Measurements from ENCODE around the gene NTN5.
A peak's percentile ranks its signal among the peaks of the same experiment; 100 is the strongest.
"Not testable (repeated sequence)": the region's sequence is repeated elsewhere in the genome, so short reads cannot be mapped to it uniquely, and the experiment has no call there.

Gene NTN5

GRCh38 chr19:48645620-48646000 lies 27.2 kb downstream of the NTN5 start:
- DNase-seq (ENCODE audit: extremely low read depth in 1 of 2, low read depth in 1 of 2), result no peak

GRCh38 chr19:48644839-48645619 lies 27.8 kb downstream of the NTN5 start:
- peak in 1 of 2 donors; percentile 66 for DNase-seq (ENCODE audit: extremely low read depth in 1 of 2, low read depth in 1 of 2)

GRCh38 chr19:48644355-48644754 lies 28.5 kb downstream of the NTN5 start:
- no peak for DNase-seq (ENCODE audit: extremely low read depth in 1 of 2, low read depth in 1 of 2)

GRCh38 chr19:48642862-48643261 lies 30.0 kb downstream of the NTN5 start:
- no peak for DNase-seq (ENCODE audit: extremely low read depth in 1 of 2, low read depth in 1 of 2)

DNA sequence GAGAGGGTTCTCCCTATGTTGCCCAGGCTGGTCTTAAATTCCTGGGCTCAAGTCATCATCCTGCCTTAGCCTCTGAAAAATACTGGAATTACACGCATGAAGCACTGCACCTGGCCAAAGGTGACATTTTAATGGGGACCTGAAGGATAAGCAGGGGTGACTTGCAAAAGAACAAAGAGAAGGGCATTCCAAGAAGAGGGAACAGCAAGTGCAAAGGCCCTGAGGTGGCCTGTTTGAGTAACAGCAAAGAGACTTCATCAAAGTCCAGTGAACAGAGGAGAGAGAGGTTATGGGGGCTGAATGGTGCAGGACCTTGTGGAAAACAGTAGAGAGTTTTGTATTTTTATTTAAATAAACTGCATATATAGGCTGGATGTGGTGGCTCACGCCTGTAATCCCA lies 31.0 kb downstream of the NTN5 start:
- DNase-seq (ENCODE audit: extremely low read depth in 1 of 2, low read depth in 1 of 2), result no peak

GRCh38 chr19:48639483-48640375 lies 33.1 kb downstream of the NTN5 start:
- DNase-seq (ENCODE audit: extremely low read depth in 1 of 2, low read depth in 1 of 2), result no peak

GRCh38 chr19:48638831-48639381 lies 33.9 kb downstream of the NTN5 start:
- DNase-seq (ENCODE audit: extremely low read depth in 1 of 2, low read depth in 1 of 2), result no peak

DNA sequence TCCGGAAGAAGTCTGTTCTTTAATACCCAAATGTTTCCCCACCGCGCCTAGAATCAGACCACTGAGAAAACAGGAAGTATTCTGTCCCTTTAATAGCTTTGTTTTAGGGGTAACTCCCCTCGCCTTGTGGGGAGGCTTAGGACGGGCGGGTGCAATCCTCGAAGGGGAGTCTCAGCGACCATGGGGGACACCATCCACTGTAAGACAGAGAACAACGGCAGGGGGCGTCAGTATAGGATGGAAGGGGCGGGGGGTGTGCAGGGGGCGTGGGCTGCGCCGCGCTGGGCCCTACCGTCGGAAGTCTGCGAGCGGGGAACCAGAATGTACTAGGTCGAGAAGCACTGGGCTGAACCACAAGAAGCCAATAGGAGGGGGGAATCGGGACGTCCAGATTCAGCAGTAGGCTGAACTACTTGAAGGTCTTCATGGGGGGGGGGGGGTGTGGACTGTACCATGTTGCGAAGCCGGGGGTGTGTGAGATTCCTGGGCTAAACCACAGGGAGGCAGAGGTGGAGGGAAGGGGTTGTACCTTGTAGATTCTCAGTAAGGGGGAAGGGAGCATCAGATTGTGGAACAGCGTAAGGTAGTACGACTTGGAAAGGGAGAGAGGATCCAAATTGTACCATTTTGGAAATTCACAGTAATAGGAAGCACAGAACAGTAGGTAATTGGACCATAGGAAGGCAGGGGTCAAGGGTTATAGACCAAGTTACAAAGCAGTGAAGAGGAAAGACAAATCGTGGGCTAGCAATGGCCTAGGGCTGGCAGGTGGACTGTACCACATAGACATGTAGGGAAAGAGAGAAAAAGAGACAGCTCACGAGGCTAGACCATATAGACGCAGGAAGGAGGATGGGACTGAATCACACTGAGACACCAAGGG lies 34.6 kb downstream of the NTN5 start:
- DNase-seq (ENCODE audit: extremely low read depth in 1 of 2, low read depth in 1 of 2), result peak in 1 of 2 donors; percentile 65

DNA sequence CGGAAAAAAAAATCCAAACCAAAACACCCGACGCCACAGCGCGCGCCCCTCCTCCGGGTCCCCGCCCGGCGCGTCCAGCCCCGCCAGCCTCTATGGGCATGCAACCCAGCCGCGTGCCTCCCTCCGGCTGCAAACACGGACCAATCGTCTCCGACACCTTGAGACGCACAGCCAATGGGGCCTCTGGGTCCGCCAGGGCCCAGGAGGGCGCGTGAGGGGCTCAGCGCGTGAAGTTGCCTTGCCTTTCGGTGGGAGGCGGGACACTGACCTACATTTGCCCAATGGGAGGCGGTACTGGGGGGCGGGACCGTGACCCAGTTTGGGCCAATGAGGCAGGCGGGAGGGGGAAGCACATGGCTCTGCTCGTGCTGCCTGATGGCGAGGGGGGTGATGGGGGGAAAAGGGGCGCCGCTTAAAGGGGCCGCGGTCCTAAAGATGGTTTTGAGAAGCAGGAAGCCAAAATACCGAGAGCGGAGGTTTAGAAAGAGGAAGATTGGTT lies 35.3 kb downstream of the NTN5 start:
- DNase-seq (ENCODE audit: extremely low read depth in 1 of 2, low read depth in 1 of 2), result peak; percentile 97 to 99

DNA sequence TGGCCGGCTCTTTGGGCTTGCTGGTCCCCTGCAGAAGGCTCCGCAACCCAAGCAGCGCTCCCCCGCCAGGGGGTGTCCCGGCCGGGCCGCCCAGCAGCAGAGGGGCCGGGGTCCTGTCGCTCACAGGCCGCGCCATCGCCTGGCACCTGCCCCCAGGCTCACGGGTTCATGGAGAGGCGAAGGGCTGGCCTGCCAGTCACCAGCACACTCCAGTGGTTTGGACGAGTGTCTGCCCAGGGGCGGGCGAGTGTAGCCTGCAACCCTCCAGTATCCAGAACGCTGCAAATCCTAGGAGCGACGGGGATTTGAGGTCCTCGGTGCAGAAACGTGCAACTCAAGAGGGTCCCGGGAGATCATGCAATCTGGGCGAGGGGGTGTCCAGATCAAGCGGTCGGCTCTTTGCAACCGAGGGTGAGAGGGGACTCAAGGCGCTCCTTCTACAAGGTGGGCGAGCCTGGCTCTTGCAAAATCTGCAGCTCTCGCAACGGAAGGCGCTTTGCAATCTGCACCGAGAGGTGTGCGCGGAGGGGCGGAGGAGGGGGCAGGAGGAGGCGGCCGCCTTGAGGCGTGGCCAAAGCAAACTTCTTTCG lies 35.9 kb downstream of the NTN5 start, which contains the start of gene DBP:
Gene DBP, minus strand, starts transcription at position 521 of the 590 bp plus-strand sequence. Its CDS starts 385 bp downstream, at position 136.
- DNase-seq (ENCODE audit: extremely low read depth in 1 of 2, low read depth in 1 of 2), result no peak

DNA sequence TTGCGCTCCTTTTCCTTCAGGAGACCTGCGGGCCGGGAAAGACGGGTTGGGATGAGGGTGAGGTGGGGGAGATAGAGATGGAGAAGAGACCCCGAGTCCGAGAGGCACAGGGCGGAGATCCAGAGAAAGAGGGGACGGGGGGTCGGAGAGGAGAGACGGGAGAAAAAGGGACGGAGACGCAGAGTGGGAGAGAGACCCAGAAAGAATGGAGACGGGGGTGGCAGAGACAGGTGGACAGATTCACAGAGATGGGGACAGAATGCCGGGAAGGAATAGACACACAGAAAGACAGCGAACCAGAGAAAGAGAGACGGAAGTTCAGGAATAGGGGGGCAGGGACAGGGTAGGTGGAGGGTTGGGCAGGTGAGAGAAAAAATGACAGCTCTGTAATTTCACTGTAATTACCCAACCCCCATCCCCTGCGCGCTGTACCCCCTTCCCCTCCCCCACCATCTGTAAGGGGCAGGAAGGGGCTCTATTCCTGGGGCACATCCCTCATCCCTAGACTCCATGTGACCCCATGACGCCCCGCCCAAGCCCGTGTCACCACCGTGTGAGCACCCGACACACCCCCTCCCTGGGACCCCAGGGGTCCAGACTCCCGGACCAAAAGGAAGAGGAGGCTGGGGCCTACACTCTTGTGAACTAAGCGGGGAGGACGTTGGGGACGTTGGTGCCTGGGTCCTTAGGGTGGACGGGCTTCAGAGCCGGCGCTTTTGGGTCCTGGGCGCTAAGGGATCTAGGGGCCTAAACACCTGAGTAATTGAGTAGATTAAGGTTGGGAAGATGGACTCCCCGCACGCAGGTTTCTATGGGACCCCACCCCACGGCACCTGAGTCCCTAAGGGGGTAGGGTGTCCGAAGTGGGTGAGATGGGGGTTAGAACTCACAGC lies 36.6 kb downstream of the NTN5 start:
- no peak for DNase-seq (ENCODE audit: extremely low read depth in 1 of 2, low read depth in 1 of 2)

- no peak for DNase-seq (ENCODE audit: extremely low read depth in 1 of 2, low read depth in 1 of 2)
Measured at GRCh38 chr19:48635263-48635965, 37.4 kb downstream of the NTN5 start.

DNA sequence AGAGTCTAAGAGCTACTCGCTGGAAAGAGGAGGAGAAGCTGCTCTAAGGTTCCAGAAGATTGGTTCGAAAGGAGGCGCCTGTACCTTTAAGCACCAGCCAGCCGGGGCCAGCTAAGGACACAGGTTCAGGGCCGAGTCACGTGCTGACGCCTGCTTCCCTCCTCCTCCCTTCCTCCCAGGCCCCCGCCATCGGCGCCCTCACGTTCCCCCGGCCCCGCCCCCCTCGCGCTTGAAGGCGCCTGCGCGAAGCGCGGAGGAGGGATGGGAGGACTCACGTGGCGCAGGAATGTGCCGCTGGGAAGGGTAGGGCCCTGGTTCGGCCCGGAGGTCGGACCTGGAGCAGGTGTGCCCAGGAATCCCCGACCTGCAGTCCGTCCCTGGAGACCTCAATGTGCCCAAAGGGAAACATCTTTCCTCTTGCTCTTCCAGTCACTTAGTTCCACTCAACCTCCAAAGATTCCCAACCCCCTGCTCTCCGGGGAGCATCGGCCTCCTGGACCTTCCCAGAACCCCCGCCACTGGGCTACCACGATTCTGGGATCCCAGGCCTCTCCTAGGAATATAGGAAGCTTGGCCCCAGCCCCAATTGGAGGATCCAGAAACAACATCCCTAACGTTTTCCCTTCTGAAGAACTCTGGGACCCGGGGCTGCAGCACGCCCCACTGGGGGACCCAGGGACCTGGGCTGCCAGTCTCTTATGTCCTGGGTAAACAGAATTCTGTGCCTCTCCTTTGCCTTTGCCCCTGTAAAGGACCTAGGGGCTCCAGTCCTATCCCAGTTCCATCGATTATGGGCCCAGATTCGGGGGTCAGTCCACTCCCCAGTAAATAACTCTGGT lies 38.2 kb downstream of the NTN5 start:
- DNase-seq (ENCODE audit: extremely low read depth in 1 of 2, low read depth in 1 of 2), result peak; percentile 86 to 93

DNA sequence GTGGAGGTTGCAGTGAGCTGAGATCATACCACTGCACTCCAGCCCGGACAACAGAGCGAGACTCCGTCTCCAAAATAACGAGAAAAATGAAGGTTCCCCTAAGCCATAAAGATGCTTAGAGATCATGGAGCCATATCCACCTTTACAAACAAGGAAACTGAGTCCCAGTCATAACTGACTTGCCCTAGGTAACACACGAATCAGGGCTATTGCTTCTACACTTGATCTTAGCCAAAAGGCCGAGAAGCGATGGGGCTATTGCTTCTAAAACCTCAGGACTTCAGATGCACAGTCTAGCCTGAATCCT lies 38.8 kb downstream of the NTN5 start:
- DNase-seq (ENCODE audit: extremely low read depth in 1 of 2, low read depth in 1 of 2), result no peak

- no peak for DNase-seq (ENCODE audit: extremely low read depth in 1 of 2, low read depth in 1 of 2)
Measured at GRCh38 chr19:48633148-48634035, 39.4 kb downstream of the NTN5 start.

DNA sequence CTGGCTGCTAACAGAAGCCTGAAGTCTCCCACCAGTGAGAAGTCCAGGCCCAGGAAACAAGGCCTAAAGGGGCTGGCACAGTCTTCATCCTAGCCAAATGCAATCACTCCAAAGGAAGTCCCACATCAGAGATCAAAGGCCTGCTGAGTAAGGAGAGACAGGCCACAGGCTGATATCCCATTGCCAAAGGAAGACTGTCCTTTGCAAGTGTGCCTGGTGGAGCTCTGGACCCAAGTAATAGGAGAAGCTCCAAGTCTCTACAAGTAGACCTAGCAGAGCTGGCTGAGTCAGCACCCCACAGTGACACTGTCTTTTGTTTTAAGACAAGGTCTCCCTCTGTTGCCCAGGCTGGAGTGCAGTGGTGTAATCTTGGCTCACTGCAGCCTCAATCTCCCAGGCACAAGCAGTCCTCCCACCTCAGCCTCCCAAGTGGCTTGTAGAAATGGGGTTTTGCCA lies 40.1 kb downstream of the NTN5 start:
- DNase-seq (ENCODE audit: extremely low read depth in 1 of 2, low read depth in 1 of 2), result no peak

GRCh38 chr19:48632286-48632685 lies 40.5 kb downstream of the NTN5 start:
- DNase-seq (ENCODE audit: extremely low read depth in 1 of 2, low read depth in 1 of 2), result not testable (repeated sequence)
